Measurements from ENCODE around the gene FYB2. TPM values are rescaled to one million over a fixed set of nuclear protein-coding genes. Genes with fewer than 3 reads are reported as not detected.

The FYB2 gene
- total RNA-seq, 5 donors from 2014 or later (not counting 1 experiment from before 2014, with no cell fraction given) = not detected

GRCh38 chr1:56806804-56807203 is 12.4 kb downstream of the FYB2 start:
- peaks cover 9 to 18% of the 10 kb centered on the region in 2 donors for H3K27me3 Mint-ChIP-seq
- Histone ChIP-seq H3K4me3 (ENCODE audit: control insufficient read depth in 1 of 2, extremely low read depth in 1 of 2, low read length in 1 of 2) (no peak overlapping the region), H3K36me3 (ENCODE audit: control insufficient read depth in 2 of 2, extremely low read depth in 1 of 2, insufficient read depth in 1 of 2, low read length in 1 of 2) (no peaks in the 10 kb centered on the region), H3K27me3 (replicated peaks in 1 of 2; ENCODE audit: control insufficient read depth in 2 of 2, extremely low read depth in 1 of 2, insufficient read depth in 2 of 2, low read length in 1 of 2) (no peaks in the 10 kb centered on the region), H3K4me1 (ENCODE audit: control insufficient read depth in 1 of 2, extremely low read depth in 1 of 2, insufficient read depth in 2 of 2, low read length in 2 of 2) (no peaks in the 10 kb centered on the region), H3K27ac (ENCODE audit: low read length) (no peak overlapping the region), H3K9me3 (no peaks in the 10 kb centered on the region)
- no peak overlapping the region for H3K4me3 Mint-ChIP-seq
- WGBS (ENCODE audit: insufficient coverage) = 26% methylated on average over 3 of the region's 3 CpGs
- H3K36me3 Mint-ChIP-seq = no peaks in the 10 kb centered on the region
- ATAC-seq (replicated peaks in 1 of 4) (no peak), DNase-seq (no peak)
- CTCF ChIA-PET = interaction anchor here in 1 of 2 donors (0.5 kb wide), 1 partner anchor 23 kb away, joined by 4 read pairs; no protein-coding TSS in a partner anchor
- POLR2A ChIA-PET = no interaction called here
- peaks cover 0 to 4% (median 0%) of the 10 kb centered on the region in 3 donors for H3K9me3 Mint-ChIP-seq
- H3K27ac Mint-ChIP-seq = no peak overlapping the region
- H3K4me1 Mint-ChIP-seq = no peaks in the 10 kb centered on the region

- Mint-ChIP-seq H3K27ac (no peak overlapping the region), H3K4me1 (no peaks in the 10 kb centered on the region), H3K9me3 (peaks cover 0 to 4% (median 0%) of the 10 kb centered on the region in 3 donors), H3K4me3 (no peak overlapping the region), H3K27me3 (peaks cover 5 to 14% of the 10 kb centered on the region in 2 donors), H3K36me3 (no peaks in the 10 kb centered on the region)
- no peaks in the 10 kb centered on the region for H3K9me3 ChIP-seq
- no peak overlapping the region for H3K27ac ChIP-seq (ENCODE audit: low read length)
- no peak overlapping the region for H3K4me3 ChIP-seq (ENCODE audit: control insufficient read depth in 1 of 2, extremely low read depth in 1 of 2, low read length in 1 of 2)
- ATAC-seq (replicated peaks in 1 of 4) = no peak
- POLR2A ChIA-PET = interaction anchor here in 1 of 2 donors (0.6 kb wide), 1 partner anchor 1782 kb away, joined by 3 read pairs; no protein-coding TSS in a partner anchor
- H3K36me3 ChIP-seq (ENCODE audit: control insufficient read depth in 2 of 2, extremely low read depth in 1 of 2, insufficient read depth in 1 of 2, low read length in 1 of 2) = no peaks in the 10 kb centered on the region
- H3K4me1 ChIP-seq (ENCODE audit: control insufficient read depth in 1 of 2, extremely low read depth in 1 of 2, insufficient read depth in 2 of 2, low read length in 2 of 2) = no peaks in the 10 kb centered on the region
- CTCF ChIA-PET = interaction anchor here (0.6 kb wide), 2 partner anchors 24 to 27 kb away, joined by 3 read pairs; no protein-coding TSS in a partner anchor
- 72% methylated on average over 5 of the region's 5 CpGs for WGBS (ENCODE audit: insufficient coverage)
- DNase-seq = no peak
- H3K27me3 ChIP-seq (replicated peaks in 1 of 2; ENCODE audit: control insufficient read depth in 2 of 2, extremely low read depth in 1 of 2, insufficient read depth in 2 of 2, low read length in 1 of 2) = peaks cover 0 to 2% of the 10 kb centered on the region in 2 experiments
Observed at GRCh38 chr1:56803561-56804156, 15.5 kb downstream of the FYB2 start.

GRCh38 chr1:56799605-56800400 is 19.4 kb downstream of the FYB2 start:
- Mint-ChIP-seq H3K4me3 (no peak overlapping the region), H3K9me3 (no peaks in the 10 kb centered on the region), H3K4me1 (no peaks in the 10 kb centered on the region), H3K36me3 (no peaks in the 10 kb centered on the region), H3K27me3 (peaks cover 13 to 15% of the 10 kb centered on the region in 2 donors), H3K27ac (no peak overlapping the region)
- ChIA-PET CTCF (no interaction called here), POLR2A (no interaction called here)
- no peak overlapping the region for H3K27ac ChIP-seq (ENCODE audit: low read length)
- H3K9me3 ChIP-seq = no peaks in the 10 kb centered on the region
- H3K4me1 ChIP-seq (ENCODE audit: control insufficient read depth in 1 of 2, extremely low read depth in 1 of 2, insufficient read depth in 2 of 2, low read length in 2 of 2) = no peaks in the 10 kb centered on the region
- WGBS (ENCODE audit: insufficient coverage) = 71% methylated on average over 1 of the region's 7 CpGs
- no peak overlapping the region for H3K4me3 ChIP-seq (ENCODE audit: control insufficient read depth in 1 of 2, extremely low read depth in 1 of 2, low read length in 1 of 2)
- no peaks in the 10 kb centered on the region for H3K36me3 ChIP-seq (ENCODE audit: control insufficient read depth in 2 of 2, extremely low read depth in 1 of 2, insufficient read depth in 1 of 2, low read length in 1 of 2)
- DNase-seq (no peak), ATAC-seq (replicated peaks in 1 of 4) (no peak)
- H3K27me3 ChIP-seq (replicated peaks in 1 of 2; ENCODE audit: control insufficient read depth in 2 of 2, extremely low read depth in 1 of 2, insufficient read depth in 2 of 2, low read length in 1 of 2) = peaks cover 2 to 3% of the 10 kb centered on the region in 2 experiments

- no peak for ATAC-seq (replicated peaks in 1 of 4)
- peaks cover 2 to 3% of the 10 kb centered on the region in 2 experiments for H3K27me3 ChIP-seq (replicated peaks in 1 of 2; ENCODE audit: control insufficient read depth in 2 of 2, extremely low read depth in 1 of 2, insufficient read depth in 2 of 2, low read length in 1 of 2)
Observed at GRCh38 chr1:56798053-56798471, 21.1 kb downstream of the FYB2 start.

GRCh38 chr1:56797065-56797685 is 22.0 kb downstream of the FYB2 start:
- Histone ChIP-seq H3K9me3 (no peaks in the 10 kb centered on the region), H3K4me1 (ENCODE audit: control insufficient read depth in 1 of 2, extremely low read depth in 1 of 2, insufficient read depth in 2 of 2, low read length in 2 of 2) (no peaks in the 10 kb centered on the region), H3K27me3 (replicated peaks in 1 of 2; ENCODE audit: control insufficient read depth in 2 of 2, extremely low read depth in 1 of 2, insufficient read depth in 2 of 2, low read length in 1 of 2) (peaks cover 2 to 3% of the 10 kb centered on the region in 2 experiments), H3K4me3 (ENCODE audit: control insufficient read depth in 1 of 2, extremely low read depth in 1 of 2, low read length in 1 of 2) (no peak overlapping the region), H3K27ac (ENCODE audit: low read length) (no peak overlapping the region), H3K36me3 (ENCODE audit: control insufficient read depth in 2 of 2, extremely low read depth in 1 of 2, insufficient read depth in 1 of 2, low read length in 1 of 2) (no peaks in the 10 kb centered on the region)
- POLR2A ChIA-PET = no interaction called here
- Mint-ChIP-seq H3K27me3 (peaks cover 8 to 13% of the 10 kb centered on the region in 2 donors), H3K9me3 (no peaks in the 10 kb centered on the region), H3K4me3 (no peak overlapping the region), H3K27ac (no peak overlapping the region), H3K36me3 (no peaks in the 10 kb centered on the region), H3K4me1 (no peaks in the 10 kb centered on the region)
- DNase-seq = no peak
- CTCF ChIA-PET = no interaction called here
- WGBS (ENCODE audit: insufficient coverage) = 46% methylated on average over 3 of the region's 5 CpGs
- no peak for ATAC-seq (replicated peaks in 1 of 4)

More at GRCh38 chr1:56798053-56798471, 21.1 kb downstream of the FYB2 start:
- Mint-ChIP-seq H3K4me3 (no peak overlapping the region), H3K9me3 (no peaks in the 10 kb centered on the region), H3K4me1 (no peaks in the 10 kb centered on the region), H3K27me3 (peaks cover 8 to 13% of the 10 kb centered on the region in 2 donors), H3K27ac (no peak overlapping the region), H3K36me3 (no peaks in the 10 kb centered on the region)
- H3K4me1 ChIP-seq (ENCODE audit: control insufficient read depth in 1 of 2, extremely low read depth in 1 of 2, insufficient read depth in 2 of 2, low read length in 2 of 2) = no peaks in the 10 kb centered on the region
- POLR2A ChIA-PET = no interaction called here
- CTCF ChIA-PET = no interaction called here
- H3K36me3 ChIP-seq (ENCODE audit: control insufficient read depth in 2 of 2, extremely low read depth in 1 of 2, insufficient read depth in 1 of 2, low read length in 1 of 2) = no peaks in the 10 kb centered on the region
- DNase-seq = no peak
- H3K4me3 ChIP-seq (ENCODE audit: control insufficient read depth in 1 of 2, extremely low read depth in 1 of 2, low read length in 1 of 2) = no peak overlapping the region
- no CpG with 5 or more reads among the region's 3 CpGs for WGBS (ENCODE audit: insufficient coverage)
- H3K27ac ChIP-seq (ENCODE audit: low read length) = no peak overlapping the region
- no peaks in the 10 kb centered on the region for H3K9me3 ChIP-seq

GRCh38 chr1:56795870-56796269 is 23.3 kb downstream of the FYB2 start:
- Mint-ChIP-seq H3K27me3 (peaks cover 8 to 13% of the 10 kb centered on the region in 2 donors), H3K9me3 (no peaks in the 10 kb centered on the region), H3K36me3 (no peaks in the 10 kb centered on the region), H3K4me1 (no peaks in the 10 kb centered on the region), H3K4me3 (no peak overlapping the region), H3K27ac (no peak overlapping the region)
- ATAC-seq (replicated peaks in 1 of 4) = no peak
- H3K9me3 ChIP-seq = no peaks in the 10 kb centered on the region
- peaks cover 2 to 3% of the 10 kb centered on the region in 2 experiments for H3K27me3 ChIP-seq (replicated peaks in 1 of 2; ENCODE audit: control insufficient read depth in 2 of 2, extremely low read depth in 1 of 2, insufficient read depth in 2 of 2, low read length in 1 of 2)
- WGBS (ENCODE audit: insufficient coverage) = no CpG with 5 or more reads among the region's 4 CpGs
- ChIA-PET POLR2A (no interaction called here), CTCF (no interaction called here)
- H3K4me1 ChIP-seq (ENCODE audit: control insufficient read depth in 1 of 2, extremely low read depth in 1 of 2, insufficient read depth in 2 of 2, low read length in 2 of 2) = no peaks in the 10 kb centered on the region
- no peak overlapping the region for H3K4me3 ChIP-seq (ENCODE audit: control insufficient read depth in 1 of 2, extremely low read depth in 1 of 2, low read length in 1 of 2)
- H3K27ac ChIP-seq (ENCODE audit: low read length) = no peak overlapping the region
- no peak for DNase-seq
- H3K36me3 ChIP-seq (ENCODE audit: control insufficient read depth in 2 of 2, extremely low read depth in 1 of 2, insufficient read depth in 1 of 2, low read length in 1 of 2) = no peaks in the 10 kb centered on the region
